HepG2 (cell line): ENCODE results near the gene SNAP25. TPM values are rescaled to one million over a fixed set of nuclear protein-coding genes. Genes with fewer than 3 reads are reported as not detected.

ENCODE experiments used
- ATAC-seq: fragments of 200-7000 bp; cut with Tn5 transposase; 3 replicates; pipeline ENCODE4 v1.9.1; 2020; ENCODE audit warnings: mild to moderate bottlenecking, moderate library complexity
- BruUV-seq: library from RNA; stranded (reverse); fragments of 400-500 nt; replicated peaks from 2 replicates; lab custom pipeline; 2021; lab: Mats Ljungman, UMichigan
- CTCF ChIA-PET: fragments of 300-600 bp; formaldehyde crosslinking; extraction: SDS; loops from one replicate; lab custom pipeline; 2021; ENCODE audit warnings: low total read pairs, inconsistent platforms, low intra/inter-chr PET ratio; lab: Yijun Ruan, JAX
- POLR2A ChIA-PET: fragments of 350-600 bp; sonication (Branson Sonifier 250); formaldehyde crosslinking; loops from one replicate; lab custom pipeline; 2020; ENCODE audit warnings: antibody characterized with exemption, inconsistent platforms; lab: Yijun Ruan, JAX
- DNase-seq: peaks from one replicate; pipeline ENCODE4 v3.0.0-alpha.2; 2015; ENCODE audit warnings: low spot score
- FAIRE-seq: peaks from 3 replicates; lab custom pipeline; 2011; peaks lifted over from hg19 to GRCh38; lab: Jason Lieb, UNC
- H2AFZ ChIP-seq: one replicate; pipeline ENCODE4 v1.6.1; 2011; ENCODE audit warnings: low read length, inconsistent platforms
- H3K27ac ChIP-seq: fragments of 300-600 bp; 3 replicates; pipeline ENCODE4 v1.8.0; 2011; ENCODE audit warnings: mixed run types, mild to moderate bottlenecking, mixed read lengths, low read length, inconsistent platforms; ENCODE audit not compliant: insufficient read depth; ENCODE audit errors: extremely low read length
- H3K27me3 ChIP-seq, 2 experiments: fragments of 200-600 bp in 1 of 2; 2 replicates in 1 of 2; 3 replicates in 1 of 2; pipeline versions ENCODE4 v1.6.0 to v1.8.0; 2011; ENCODE audit warnings: low read length in 2 of 2, mild to moderate bottlenecking in 2 of 2, moderate library complexity in 2 of 2, inconsistent platforms in 1 of 2; ENCODE audit not compliant: insufficient read depth in 2 of 2, control insufficient read depth in 1 of 2
- H3K36me3 ChIP-seq, 2 experiments: fragments of 200-600 bp in 1 of 2; replicated peaks in 1 of 2; 2 replicates in 1 of 2; 3 replicates in 1 of 2; pipeline versions ENCODE4 v1.5.1 to v1.8.0; 2011; ENCODE audit warnings: low read length in 2 of 2, inconsistent platforms in 1 of 2; ENCODE audit not compliant: insufficient read depth in 2 of 2, control insufficient read depth in 1 of 2
- H3K4me1 ChIP-seq: 2 replicates; pipeline ENCODE4 v1.5.1; 2012; ENCODE audit warnings: low read length, inconsistent platforms; ENCODE audit not compliant: insufficient read depth
- H3K4me2 ChIP-seq: 2 replicates; pipeline ENCODE4 v1.6.0; 2011; ENCODE audit warnings: low read depth, low read length, inconsistent platforms
- H3K4me3 ChIP-seq, 3 experiments: fragments of 200-600 bp in 1 of 3; sonication (generic), shearing (Covaris generic) in 1 of 3; replicated peaks in 1 of 3; 2 replicates each; pipeline ENCODE4 v1.5.1; 2011 to 2016; ENCODE audit warnings: low read length in 3 of 3, inconsistent platforms in 2 of 3, low read depth in 2 of 3, mild to moderate bottlenecking in 2 of 3, control low read depth in 1 of 3, mixed read lengths in 1 of 3; ENCODE audit not compliant: insufficient read depth in 1 of 3
- H3K79me2 ChIP-seq: one replicate; pipeline ENCODE4 v1.6.1; 2011; ENCODE audit warnings: low read length, inconsistent platforms; ENCODE audit not compliant: insufficient read depth
- H3K9ac ChIP-seq: 2 replicates; pipeline ENCODE4 v1.6.0; 2011; ENCODE audit warnings: mild to moderate bottlenecking, low read depth, low read length, inconsistent platforms; ENCODE audit not compliant: insufficient read depth
- H3K9me3 ChIP-seq: 2 replicates; pipeline ENCODE4 v1.5.1; 2012; ENCODE audit warnings: mild to moderate bottlenecking, low read length
- H4K20me1 ChIP-seq: 2 replicates; pipeline ENCODE4 v1.6.0; 2011; ENCODE audit warnings: inconsistent platforms, mild to moderate bottlenecking, low read length, moderate library complexity; ENCODE audit not compliant: insufficient read depth
- ARNT ChIP-seq: fragments of 450-650 bp; IDR thresholded peaks from 2 replicates; pipeline ENCODE4 v1.6.1; 2017
- CBFB ChIP-seq: sonication (generic); formaldehyde crosslinking; IDR thresholded peaks from 2 replicates; pipeline ENCODE4 v1.4.0; 2020; ENCODE audit warnings: missing genetic modification reagents
- EED ChIP-seq: sonication (generic); formaldehyde crosslinking; IDR thresholded peaks from 2 replicates; pipeline ENCODE4 v1.5.0; 2020; ENCODE audit warnings: mild to moderate bottlenecking, missing genetic modification reagents
- MEIS1 ChIP-seq: sonication (generic); formaldehyde crosslinking; IDR thresholded peaks from 2 replicates; pipeline ENCODE4 v1.9.0; 2021; ENCODE audit warnings: mild to moderate bottlenecking, missing genetic modification reagents, moderate library complexity, borderline replicate concordance
- PCBP1 ChIP-seq: fragments of 200-400 bp; formaldehyde crosslinking; IDR thresholded peaks from 2 replicates; pipeline ENCODE4 v1.6.1; 2017; ENCODE audit warnings: mild to moderate bottlenecking, low read depth, low read length, borderline replicate concordance
- PHF8 ChIP-seq: sonication (generic); formaldehyde crosslinking; IDR thresholded peaks from 2 replicates; pipeline ENCODE4 v1.5.0; 2020; ENCODE audit warnings: missing genetic modification reagents
- POGZ ChIP-seq: sonication (generic); formaldehyde crosslinking; IDR thresholded peaks from 2 replicates; pipeline ENCODE4 v1.4.0; 2020; ENCODE audit warnings: mild to moderate bottlenecking, missing genetic modification reagents
- PRPF4 ChIP-seq: fragments of 200-400 bp; formaldehyde crosslinking; IDR thresholded peaks from 2 replicates; pipeline ENCODE4 v1.6.1; 2016; ENCODE audit warnings: low read length, low read depth; ENCODE audit not compliant: poor library complexity, severe bottlenecking
- SRSF4 ChIP-seq: fragments of 200-400 bp; formaldehyde crosslinking; IDR thresholded peaks from one replicate; pipeline ENCODE4 v1.6.1; 2018; ENCODE audit warnings: mild to moderate bottlenecking, low read depth, low read length, moderate library complexity; ENCODE audit not compliant: poor library complexity, severe bottlenecking
- SRSF9 ChIP-seq: fragments of 200-400 bp; formaldehyde crosslinking; IDR thresholded peaks from 2 replicates; pipeline ENCODE4 v1.6.1; 2018; ENCODE audit warnings: borderline replicate concordance, mild to moderate bottlenecking, low read depth, low read length; ENCODE audit not compliant: insufficient read depth, poor library complexity, severe bottlenecking
- ZNF230 ChIP-seq: sonication (generic); formaldehyde crosslinking; IDR thresholded peaks from 2 replicates; pipeline ENCODE4 v1.4.0; 2020; ENCODE audit warnings: mild to moderate bottlenecking, missing genetic modification reagents
- ZNF547 ChIP-seq: sonication (generic); formaldehyde crosslinking; IDR thresholded peaks from 2 replicates; pipeline ENCODE4 v1.5.1; 2020; ENCODE audit warnings: mild to moderate bottlenecking, missing genetic modification reagents
- ZNF761 ChIP-seq: sonication (generic); formaldehyde crosslinking; conservative IDR thresholded peaks from 2 replicates; pipeline ENCODE4 v1.4.0; 2020; ENCODE audit warnings: mild to moderate bottlenecking, missing genetic modification reagents
- ZNF891 ChIP-seq: sonication (generic); formaldehyde crosslinking; IDR thresholded peaks from 2 replicates; pipeline ENCODE4 v1.5.0; 2020; ENCODE audit warnings: mild to moderate bottlenecking, missing genetic modification reagents
- WGBS: methylation state at CpG from one replicate; pipeline ENCODE4 v1.1.6; 2017; ENCODE audit warnings: low lambda C conversion rate; 5-methylcytosine and 5-hydroxymethylcytosine counted together
- in situ Hi-C: cut with HindIII; loops from 2 replicates; pipeline ENCODE4 v1.10.0; 2017; ENCODE audit warnings: low pct_unique_long_range_greater_than_20kb; ENCODE audit not compliant: extremely low pct_ligation_motif_present
- intact Hi-C: fragments of 100-400 bp; cut with micrococcal nuclease; formaldehyde crosslinking; loops from one replicate; pipeline ENCODE4 v1.10.0; 2022; ENCODE audit not compliant: unreplicated experiment
- polyA plus RNA-seq, 8 experiments: library from polyadenylated mRNA; depleted of rRNA in 3 of 8; stranded (reverse) in 7 of 8; unstranded in 1 of 8; fragments of >200 nt; fragmentation: Illumina TruSeq in 4 of 8; extraction: Trizol in 4 of 8; gene quantifications; 2 replicates each; pipeline versions ENCODE4 v1.2.1 to v1.2.3, GENCODE V29; 2011 to 2016; ENCODE audit warnings: low read depth in 4 of 8, missing spikeins in 1 of 8, mixed read lengths in 1 of 8; ENCODE audit not compliant: insufficient read depth in 1 of 8
- total RNA-seq, 5 experiments: library from RNA; depleted of rRNA; stranded (reverse); fragments of >200 nt; fragmentation: Illumina TruSeq; extraction: Trizol; gene quantifications; 2 replicates each; pipeline ENCODE4 v1.2.3, GENCODE V29; 2016; ENCODE audit warnings: low read depth in 1 of 5
- TF ChIP-seq, protein P1 (sequence below): sonication (generic); formaldehyde crosslinking; IDR thresholded peaks from 2 replicates; pipeline ENCODE4 v1.4.0; 2020; ENCODE audit warnings: missing genetic modification reagents, mild to moderate bottlenecking, borderline replicate concordance

SNAP25 gene
- total and polyA plus RNA-seq, 2 of the 13 experiments (the other 11 are each of a cell fraction or from before 2014, with no cell fraction given), result not detected

DNA sequence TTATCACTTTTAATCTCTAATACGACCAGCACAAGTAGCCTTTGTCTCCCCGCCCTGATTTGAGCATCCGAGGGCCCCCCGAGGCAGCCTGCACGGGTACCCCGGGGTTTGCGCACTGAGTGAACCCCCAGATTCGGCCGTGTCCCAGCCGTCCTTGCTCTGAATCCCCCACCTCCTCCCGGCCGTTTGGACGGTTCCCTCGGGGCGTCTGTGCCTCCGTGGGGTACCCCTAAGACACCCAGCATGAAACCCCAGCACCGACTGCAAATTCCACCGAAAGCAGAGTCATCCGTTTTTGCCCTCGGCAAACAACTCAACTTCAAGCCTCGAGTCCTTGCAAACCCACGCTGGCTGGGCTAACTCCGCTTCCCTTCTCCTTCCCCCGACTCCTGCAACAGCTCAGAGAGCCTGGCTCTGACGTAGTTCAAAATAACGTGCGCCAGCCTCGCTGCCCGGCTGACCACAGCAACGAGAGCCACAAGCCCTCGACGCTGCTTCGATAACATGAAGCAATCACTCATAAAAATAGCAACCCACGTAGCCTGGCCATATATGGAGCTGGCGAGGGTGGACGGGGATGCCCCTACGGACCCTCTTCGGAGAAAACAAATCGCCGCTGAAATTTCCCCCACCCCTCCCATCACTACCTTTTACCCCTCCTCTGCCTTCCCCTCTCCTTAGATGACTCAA lies 764 bp upstream of the SNAP25 start:
- Histone ChIP-seq H3K36me3 (no peaks in the 10 kb centered on the region), H3K9ac (no peak overlapping the region), H3K27me3 (0 out of 5 replicates have a peak, but pooled peaks cover 0 to 1% of the 10 kb centered on the region in 2 experiments), H3K79me2 (no peaks in the 10 kb centered on the region), H2AFZ (no peak overlapping the region), H3K4me1 (no peaks in the 10 kb centered on the region), H3K9me3 (no peaks in the 10 kb centered on the region), H3K4me3 (no peak overlapping the region), H3K27ac (no peak overlapping the region), H3K4me2 (no peak overlapping the region), H4K20me1 (no peaks in the 10 kb centered on the region; the same call in 1 of the 2 replicates)
- no TSS peak for BruUV-seq
- in situ Hi-C loops, result no loop called here
- DNase-seq (no peak), ATAC-seq (no peak), FAIRE-seq (no peak)
- POLR2A ChIA-PET, result no interaction called here
- TF ChIP-seq EED (CRISPR knock-in tag) (no peak), PCBP1 (0 out of 2 replicates have a peak, but pooled peaks have one; percentile 14)
- WGBS, result 65% methylated on average over 40 of the region's 40 CpGs
- intact Hi-C loops, result no loop called here
- CTCF ChIA-PET, result no interaction called here

DNA sequence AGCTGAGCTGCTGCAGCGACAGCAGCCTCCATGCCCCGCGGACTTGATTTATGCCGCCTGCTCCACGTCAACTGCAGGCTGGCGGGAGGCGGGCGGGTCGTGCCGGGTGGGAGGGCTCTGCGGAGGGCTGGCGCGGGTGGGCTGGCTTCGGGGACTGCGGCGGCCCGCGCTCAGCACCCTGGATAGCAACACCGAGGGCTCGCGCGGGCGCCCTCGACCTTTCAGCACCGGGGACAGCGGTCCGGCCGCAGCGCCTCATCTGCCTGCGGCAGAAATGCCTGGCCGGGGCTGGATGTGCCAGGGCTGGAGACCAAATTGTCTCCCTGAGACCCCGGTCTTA lies 792 bp downstream of the SNAP25 start:
- Histone ChIP-seq H3K9me3 (no peaks in the 10 kb centered on the region), H3K4me1 (no peaks in the 10 kb centered on the region), H2AFZ (no peak overlapping the region), H3K27ac (no peak overlapping the region), H4K20me1 (no peaks in the 10 kb centered on the region; the same call in 1 of the 2 replicates), H3K4me3 (no peak overlapping the region), H3K4me2 (no peak overlapping the region), H3K79me2 (no peaks in the 10 kb centered on the region), H3K27me3 (0 out of 5 replicates have a peak, but pooled peaks cover 0 to 1% of the 10 kb centered on the region in 2 experiments), H3K9ac (no peak overlapping the region), H3K36me3 (no peaks in the 10 kb centered on the region)
- CTCF ChIA-PET, result no interaction called here
- BruUV-seq, result no TSS peak
- DNase-seq (no peak), ATAC-seq (peak; percentile 80), FAIRE-seq (no peak)
- in situ Hi-C loops (no loop called here), intact Hi-C loops (no loop called here)
- WGBS, result 65% methylated on average over 32 of the region's 32 CpGs
- POLR2A ChIA-PET, result no interaction called here
- TF ChIP-seq PHF8 (CRISPR knock-in tag), result peak; percentile 66
- TF ChIP-seq ZNF230, result peak; percentile 99
- TF ChIP-seq CBFB (CRISPR knock-in tag), result peak; percentile 96
- TF ChIP-seq ZNF891 (CRISPR knock-in tag), result peak; percentile 98
- peak; percentile 73 for TF ChIP-seq POGZ (CRISPR knock-in tag)
- peak; percentile 99 for TF ChIP-seq ZNF547 (CRISPR knock-in tag)
- TF ChIP-seq, protein P1, sequence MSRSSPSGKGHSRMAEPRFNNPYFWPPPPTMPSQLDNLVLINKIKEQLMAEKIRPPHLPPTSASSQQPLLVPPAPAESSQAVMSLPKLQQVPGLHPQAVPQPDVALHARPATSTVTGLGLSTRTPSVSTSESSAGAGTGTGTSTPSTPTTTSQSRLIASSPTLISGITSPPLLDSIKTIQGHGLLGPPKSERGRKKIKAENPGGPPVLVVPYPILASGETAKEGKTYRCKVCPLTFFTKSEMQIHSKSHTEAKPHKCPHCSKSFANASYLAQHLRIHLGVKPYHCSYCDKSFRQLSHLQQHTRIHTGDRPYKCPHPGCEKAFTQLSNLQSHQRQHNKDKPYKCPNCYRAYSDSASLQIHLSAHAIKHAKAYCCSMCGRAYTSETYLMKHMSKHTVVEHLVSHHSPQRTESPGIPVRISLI (CRISPR knock-in tag), result 0 out of 2 replicates have a peak, but pooled peaks have one; percentile 27
- TF ChIP-seq PRPF4, result no peak
- TF ChIP-seq SRSF4, result no peak
- peak; percentile 95 for TF ChIP-seq MEIS1 (CRISPR knock-in tag)
- peak; percentile 73; the same call in 1 of the 2 replicates for TF ChIP-seq ZNF761 (CRISPR knock-in tag)
- no peak for TF ChIP-seq SRSF9
- TF ChIP-seq ARNT, result no peak
